H1 (cell line): ENCODE results near the gene RPL38. TPM values are rescaled to one million over a fixed set of nuclear protein-coding genes. Genes with fewer than 3 reads are reported as not detected.

Source experiments
- SIN3A ChIP-seq, 2 experiments: IDR thresholded peaks in 1 of 2; conservative IDR thresholded peaks in 1 of 2; 2 replicates each; pipeline ENCODE4 v1.6.1; 2011 to 2012; ENCODE audit warnings: low read length in 2 of 2, improper control_type of control experiment in 1 of 2, low read depth in 1 of 2, mild to moderate bottlenecking in 1 of 2
- polyA plus RNA-seq, 7 experiments: library from polyadenylated mRNA; depleted of rRNA in 3 of 7; stranded (reverse) in 5 of 7; unstranded in 2 of 7; fragments of >200 nt in 5 of 7; fragments of 200-250 nt in 2 of 7; gene quantifications; 1 replicate in 5 of 7; 2 replicates in 1 of 7; 4 replicates in 1 of 7; pipeline versions ENCODE4 v1.2.1 to v1.2.3, GENCODE V29; 2011 to 2013; ENCODE audit warnings: missing spikeins in 2 of 7, mixed read lengths in 2 of 7
- total RNA-seq: library from RNA; stranded (reverse); fragmentation: NEBNext Ultra II Directional; extraction: Animal tissue kit (Norgen Biotek cat#: 25700); gene quantifications from 2 replicates; pipeline ENCODE4 v1.2.1, GENCODE V29; 2021

The RPL38 gene
- total and polyA plus RNA-seq, 2 of the 8 experiments (the other 6 are each of a cell fraction or from before 2014, with no cell fraction given), result 412 to 1,195 TPM

DNA sequence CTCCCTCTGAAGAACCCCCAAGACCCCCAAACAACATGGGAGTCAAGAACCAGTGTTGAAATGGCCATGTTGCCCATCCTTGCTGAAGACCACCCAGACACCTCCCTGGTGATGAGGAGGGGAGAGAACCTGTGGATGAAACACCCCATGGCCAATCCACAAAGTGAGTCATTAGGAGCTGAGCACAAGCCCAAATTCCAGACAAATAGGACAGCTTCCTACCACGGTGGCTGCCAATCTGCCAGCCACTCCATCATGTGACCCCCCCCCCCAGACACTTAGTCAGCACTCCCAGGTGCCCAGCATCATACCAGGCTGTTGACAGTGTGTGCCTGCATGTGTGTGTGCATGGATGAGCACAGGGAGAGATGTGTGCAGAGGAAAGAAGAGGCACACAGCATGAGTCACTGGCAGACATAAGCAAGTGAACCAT lies 26.4 kb upstream of the RPL38 start (continued):
- TF ChIP-seq SIN3A (conservative IDR thresholded peaks at IDR 0.05 in 1 of 2, IDR thresholded peaks at IDR 0.05 in 1 of 2; ENCODE audit: low read depth in 1 of 2, low read length in 2 of 2), result no peak
- TF ChIP-seq, all 59 proteins: peak for 0
